Breast epithelium (tissue), 4 donors: ENCODE measurements around the gene HDX. TPM values are rescaled to one million over a fixed set of nuclear protein-coding genes. Genes with fewer than 3 reads are reported as not detected.
"Not testable (repeated sequence)": the region's sequence is repeated elsewhere in the genome, so short reads cannot be mapped to it uniquely, and the experiment has no call there.

Source experiments
- DNase-seq, 2 donors: peaks; one replicate each; pipeline ENCODE4 v3.0.0-alpha.2; 2019; ENCODE audit warnings: low spot score in 2 of 2
- H3K27ac ChIP-seq, 2 donors: fragments of 200-600 bp; sonication (generic) in 1 of 2; one replicate each; pipeline ENCODE4 v1.5.1; 2016 to 2019; ENCODE audit warnings: mild to moderate bottlenecking in 1 of 2
- H3K27me3 ChIP-seq, 2 donors: fragments of 200-600 bp; sonication (generic) in 1 of 2; one replicate each; pipeline versions ENCODE4 v1.5.1 to v1.6.0; 2017 to 2019; ENCODE audit warnings: control low read depth in 1 of 2, mild to moderate bottlenecking in 1 of 2
- H3K36me3 ChIP-seq: fragments of 200-600 bp; one replicate; pipeline ENCODE4 v1.5.1; 2019
- H3K4me1 ChIP-seq, 2 donors: fragments of 200-600 bp; sonication (generic); one replicate each; pipeline ENCODE4 v1.5.1; 2016 to 2019; ENCODE audit warnings: control low read depth in 1 of 2
- H3K4me3 ChIP-seq, 3 donors: fragments of 200-600 bp; sonication (generic); 1 replicate in 2 of 3; 2 replicates in 1 of 3; pipeline ENCODE4 v1.5.1; 2016 to 2019; ENCODE audit warnings: mild to moderate bottlenecking in 3 of 3, moderate library complexity in 2 of 3
- H3K9me3 ChIP-seq, 2 donors: fragments of 200-600 bp; sonication (generic) in 1 of 2; one replicate each; pipeline ENCODE4 v1.5.1; 2016 to 2019; ENCODE audit warnings: control low read depth in 1 of 2
- CTCF ChIP-seq, 3 donors: fragments of 450-650 bp; IDR thresholded peaks; one replicate each; pipeline ENCODE4 v1.5.1; 2016 to 2017; ENCODE audit warnings: antibody characterized with exemption in 3 of 3, mild to moderate bottlenecking in 3 of 3, moderate library complexity in 3 of 3
- POLR2A ChIP-seq: fragments of 450-650 bp; IDR thresholded peaks from one replicate; pipeline ENCODE4 v1.6.1; 2016; ENCODE audit warnings: antibody characterized with exemption, mild to moderate bottlenecking, moderate library complexity
- POLR2AphosphoS5 ChIP-seq, 3 donors: sonication (generic); formaldehyde crosslinking; IDR thresholded peaks; one replicate each; pipeline ENCODE4 v1.6.1; 2017; ENCODE audit warnings: antibody characterized with exemption in 3 of 3
- intact Hi-C: fragments of 100-400 bp; cut with DNase I; formaldehyde crosslinking; loops from one replicate; pipeline ENCODE4 v1.15.1; 2023; ENCODE audit warnings: low total_unique reads
- total RNA-seq, 3 donors: library from RNA; depleted of rRNA; stranded (reverse); fragments of >200 nt; gene quantifications; one replicate each; pipeline ENCODE4 v1.1.0, GENCODE V29; 2016

The HDX gene
- total RNA-seq, 3 donors from 2014 or later, result 6.4 to 12.1 (median 7.9) TPM

GRCh38 chrX:84318661-84319060 lies 183.6 kb downstream of the HDX start:
- TF ChIP-seq POLR2AphosphoS5 (IDR thresholded peaks at IDR 0.05) (no peak), POLR2A (no peak), CTCF (IDR thresholded peaks at IDR 0.05) (no peak)
- H3K4me3 ChIP-seq, result no peak overlapping the region
- H3K4me1 ChIP-seq, result no peaks in the 10 kb centered on the region
- peaks cover 0 to 4% of the 10 kb centered on the region in 2 donors for H3K27me3 ChIP-seq
- no peak overlapping the region for H3K27ac ChIP-seq
- peaks cover 0 to 14% of the 10 kb centered on the region in 2 donors for H3K9me3 ChIP-seq
- no peaks in the 10 kb centered on the region for H3K36me3 ChIP-seq
- DNase-seq, result no peak
- intact Hi-C loops, result no loop called here

GRCh38 chrX:84315946-84316345 lies 186.3 kb downstream of the HDX start:
- H3K27ac ChIP-seq, H3K4me3 ChIP-seq, H3K4me1 ChIP-seq, DNase-seq, intact Hi-C loops, H3K36me3 ChIP-seq, H3K27me3 ChIP-seq: not testable (repeated sequence)
- peaks cover 0 to 14% of the 10 kb centered on the region in 2 donors for H3K9me3 ChIP-seq
